ENCODE results near the gene DPYSL5. TPM values are rescaled to one million over a fixed set of nuclear protein-coding genes. Genes with fewer than 3 reads are reported as not detected.

Gene DPYSL5
- total RNA-seq, 1 donor from 2014 or later: 2.8 TPM

DNA sequence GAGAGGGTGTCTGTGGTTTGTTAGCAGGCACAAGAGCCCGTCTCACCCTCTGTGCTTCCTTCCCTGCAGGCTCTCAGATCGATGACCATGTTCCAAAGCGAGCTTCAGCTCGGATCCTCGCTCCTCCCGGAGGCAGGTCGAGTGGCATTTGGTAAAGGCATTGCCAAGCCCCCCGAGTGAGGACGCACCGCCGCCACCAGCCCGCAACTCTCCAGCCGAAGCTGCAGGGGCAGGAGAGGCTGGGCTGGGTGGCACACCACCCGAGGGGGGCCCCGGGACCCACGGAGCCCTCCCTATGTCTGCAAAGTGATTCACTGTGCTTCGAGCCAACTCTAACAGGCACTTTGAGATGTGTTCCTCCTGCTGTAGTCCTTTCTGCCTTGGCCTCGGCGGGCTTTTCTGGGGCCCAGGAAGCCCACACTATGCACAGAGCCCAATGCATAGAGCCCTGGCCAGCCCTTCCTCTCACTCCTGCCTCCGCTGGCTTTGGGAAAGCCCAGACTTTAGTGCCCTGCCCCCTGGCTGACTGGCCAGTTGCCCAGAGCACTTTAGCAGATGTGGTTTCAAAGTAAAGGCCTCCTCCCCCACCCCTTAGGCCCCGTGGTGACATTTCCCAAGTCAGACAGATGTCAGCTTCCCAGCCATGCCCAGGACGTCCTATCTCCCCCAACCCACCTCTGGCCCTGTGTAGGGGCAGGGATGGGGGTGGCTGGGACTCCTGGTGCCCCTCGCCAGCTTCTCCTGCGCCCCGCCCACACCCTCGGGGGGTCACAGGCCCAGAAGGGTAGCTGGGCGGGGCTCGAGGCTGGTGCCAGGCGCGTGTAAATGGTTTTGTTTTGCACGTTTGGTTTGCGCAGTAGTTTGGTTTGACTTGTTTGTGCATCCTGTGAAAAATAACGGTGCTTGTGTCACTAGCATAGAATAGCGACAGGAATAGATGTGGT is 99.2 kb downstream of the DPYSL5 start:
- Mint-ChIP-seq H3K4me3 (no peak overlapping the region), H3K9me3 (no peaks in the 10 kb centered on the region), H3K27ac (no peak overlapping the region), H3K4me1 (peaks cover 2% of the 10 kb centered on the region), H3K36me3 (no peaks in the 10 kb centered on the region), H3K27me3 (ENCODE audit: low read depth) (peaks cover 34% of the 10 kb centered on the region)
- no peak for DNase-seq (ENCODE audit: low spot score in 2 of 2, unreplicated experiment in 2 of 2)
- TF ChIP-seq, protein P1, sequence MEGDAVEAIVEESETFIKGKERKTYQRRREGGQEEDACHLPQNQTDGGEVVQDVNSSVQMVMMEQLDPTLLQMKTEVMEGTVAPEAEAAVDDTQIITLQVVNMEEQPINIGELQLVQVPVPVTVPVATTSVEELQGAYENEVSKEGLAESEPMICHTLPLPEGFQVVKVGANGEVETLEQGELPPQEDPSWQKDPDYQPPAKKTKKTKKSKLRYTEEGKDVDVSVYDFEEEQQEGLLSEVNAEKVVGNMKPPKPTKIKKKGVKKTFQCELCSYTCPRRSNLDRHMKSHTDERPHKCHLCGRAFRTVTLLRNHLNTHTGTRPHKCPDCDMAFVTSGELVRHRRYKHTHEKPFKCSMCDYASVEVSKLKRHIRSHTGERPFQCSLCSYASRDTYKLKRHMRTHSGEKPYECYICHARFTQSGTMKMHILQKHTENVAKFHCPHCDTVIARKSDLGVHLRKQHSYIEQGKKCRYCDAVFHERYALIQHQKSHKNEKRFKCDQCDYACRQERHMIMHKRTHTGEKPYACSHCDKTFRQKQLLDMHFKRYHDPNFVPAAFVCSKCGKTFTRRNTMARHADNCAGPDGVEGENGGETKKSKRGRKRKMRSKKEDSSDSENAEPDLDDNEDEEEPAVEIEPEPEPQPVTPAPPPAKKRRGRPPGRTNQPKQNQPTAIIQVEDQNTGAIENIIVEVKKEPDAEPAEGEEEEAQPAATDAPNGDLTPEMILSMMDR (IDR thresholded peaks at IDR 0.05; ENCODE audit: unreplicated experiment): no peak

DNA sequence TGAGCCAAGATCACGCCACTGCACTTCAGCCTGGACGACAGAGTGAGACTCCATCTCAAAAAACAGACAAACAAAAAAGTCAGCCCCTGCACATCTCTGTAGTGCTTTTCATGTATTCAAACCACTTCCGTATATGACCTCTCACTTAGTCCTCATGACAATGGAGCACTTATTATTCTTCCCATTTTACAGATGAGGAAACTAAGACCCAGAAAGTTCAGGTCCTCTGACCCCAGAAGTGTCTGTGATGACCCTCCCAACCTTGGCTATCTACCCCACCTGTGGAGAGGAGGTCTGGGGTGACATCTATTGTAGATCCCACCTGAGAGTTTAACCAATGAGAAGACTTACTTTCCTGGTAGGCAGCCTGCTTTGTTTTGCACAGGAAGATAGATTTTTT is 100.9 kb downstream of the DPYSL5 start:
- TF ChIP-seq, protein P1 (IDR thresholded peaks at IDR 0.05; ENCODE audit: unreplicated experiment): no peak

GRCh38 chr2:26950246-26950645 is 102.3 kb downstream of the DPYSL5 start:
- no peaks in the 10 kb centered on the region for H3K9me3 Mint-ChIP-seq
- no peak overlapping the region for H3K27ac Mint-ChIP-seq
- DNase-seq (ENCODE audit: low spot score in 2 of 2, unreplicated experiment in 2 of 2): no peak
- no peaks in the 10 kb centered on the region for H3K36me3 Mint-ChIP-seq
- TF ChIP-seq, protein P1 (IDR thresholded peaks at IDR 0.05; ENCODE audit: unreplicated experiment): no peak
- H3K27me3 Mint-ChIP-seq (ENCODE audit: low read depth): peaks cover 24% of the 10 kb centered on the region
- H3K4me1 Mint-ChIP-seq: no peaks in the 10 kb centered on the region
- no peak overlapping the region for H3K4me3 Mint-ChIP-seq

More for the DNA sequence above, 100.9 kb downstream of the DPYSL5 start:
- no peaks in the 10 kb centered on the region for H3K36me3 Mint-ChIP-seq
- H3K4me1 Mint-ChIP-seq: no peaks in the 10 kb centered on the region
- H3K9me3 Mint-ChIP-seq: no peaks in the 10 kb centered on the region
- H3K27ac Mint-ChIP-seq: no peak overlapping the region
- no peak overlapping the region for H3K4me3 Mint-ChIP-seq
- DNase-seq (ENCODE audit: low spot score in 2 of 2, unreplicated experiment in 2 of 2): no peak
- H3K27me3 Mint-ChIP-seq (ENCODE audit: low read depth): peaks cover 25% of the 10 kb centered on the region

GRCh38 chr2:26951236-26951635 is 103.3 kb downstream of the DPYSL5 start:
- TF ChIP-seq, protein P1 (IDR thresholded peaks at IDR 0.05; ENCODE audit: unreplicated experiment): no peak
- DNase-seq (ENCODE audit: low spot score in 2 of 2, unreplicated experiment in 2 of 2): no peak
- peaks cover 29% of the 10 kb centered on the region for H3K27me3 Mint-ChIP-seq (ENCODE audit: low read depth)
- H3K9me3 Mint-ChIP-seq: no peaks in the 10 kb centered on the region
- no peaks in the 10 kb centered on the region for H3K36me3 Mint-ChIP-seq
- H3K27ac Mint-ChIP-seq: no peak overlapping the region
- no peaks in the 10 kb centered on the region for H3K4me1 Mint-ChIP-seq
- no peak overlapping the region for H3K4me3 Mint-ChIP-seq

DNA sequence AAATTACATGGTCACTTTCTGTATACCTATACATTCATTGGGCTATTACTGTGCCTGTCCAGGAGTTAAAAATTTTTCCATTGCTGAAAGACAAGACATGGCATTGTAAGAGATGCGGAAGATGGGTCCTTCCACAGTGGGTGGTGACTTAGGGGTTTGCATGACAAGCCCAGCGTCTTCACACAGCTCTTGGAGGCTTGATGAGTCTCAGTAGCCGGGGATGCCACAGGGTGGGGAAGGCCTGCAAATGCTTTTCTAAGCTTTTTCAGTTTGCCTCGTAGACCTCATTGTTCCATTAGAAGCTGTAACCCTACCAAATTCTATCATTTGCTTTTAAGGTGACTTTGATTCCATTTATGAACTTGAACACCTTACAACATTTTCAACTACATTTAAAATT is 104.4 kb downstream of the DPYSL5 start:
- H3K4me1 Mint-ChIP-seq: no peaks in the 10 kb centered on the region
- no peaks in the 10 kb centered on the region for H3K36me3 Mint-ChIP-seq
- H3K27ac Mint-ChIP-seq: no peak overlapping the region
- TF ChIP-seq, protein P1 (IDR thresholded peaks at IDR 0.05; ENCODE audit: unreplicated experiment): no peak
- no peak for DNase-seq (ENCODE audit: low spot score in 2 of 2, unreplicated experiment in 2 of 2)
- H3K9me3 Mint-ChIP-seq: no peaks in the 10 kb centered on the region
- H3K27me3 Mint-ChIP-seq (ENCODE audit: low read depth): peaks cover 35% of the 10 kb centered on the region
- no peak overlapping the region for H3K4me3 Mint-ChIP-seq
